GM08714 (cell line): ENCODE data around the gene SLC5A2.
"Not testable (repeated sequence)": the region's sequence is repeated elsewhere in the genome, so short reads cannot be mapped to it uniquely, and the experiment has no call there.

ENCODE experiments used
- H3K4me3 ChIP-seq: fragments of 200-500 bp; sonication (Bioruptor generic); 2 replicates; pipeline ENCODE4 v1.5.1; 2014; ENCODE audit warnings: mild to moderate bottlenecking, low read length, inconsistent platforms
- ZNF274 ChIP-seq: IDR thresholded peaks from 2 replicates; pipeline ENCODE4 v1.6.1; 2012; ENCODE audit warnings: mild to moderate bottlenecking, low read depth, low read length

The SLC5A2 gene

DNA sequence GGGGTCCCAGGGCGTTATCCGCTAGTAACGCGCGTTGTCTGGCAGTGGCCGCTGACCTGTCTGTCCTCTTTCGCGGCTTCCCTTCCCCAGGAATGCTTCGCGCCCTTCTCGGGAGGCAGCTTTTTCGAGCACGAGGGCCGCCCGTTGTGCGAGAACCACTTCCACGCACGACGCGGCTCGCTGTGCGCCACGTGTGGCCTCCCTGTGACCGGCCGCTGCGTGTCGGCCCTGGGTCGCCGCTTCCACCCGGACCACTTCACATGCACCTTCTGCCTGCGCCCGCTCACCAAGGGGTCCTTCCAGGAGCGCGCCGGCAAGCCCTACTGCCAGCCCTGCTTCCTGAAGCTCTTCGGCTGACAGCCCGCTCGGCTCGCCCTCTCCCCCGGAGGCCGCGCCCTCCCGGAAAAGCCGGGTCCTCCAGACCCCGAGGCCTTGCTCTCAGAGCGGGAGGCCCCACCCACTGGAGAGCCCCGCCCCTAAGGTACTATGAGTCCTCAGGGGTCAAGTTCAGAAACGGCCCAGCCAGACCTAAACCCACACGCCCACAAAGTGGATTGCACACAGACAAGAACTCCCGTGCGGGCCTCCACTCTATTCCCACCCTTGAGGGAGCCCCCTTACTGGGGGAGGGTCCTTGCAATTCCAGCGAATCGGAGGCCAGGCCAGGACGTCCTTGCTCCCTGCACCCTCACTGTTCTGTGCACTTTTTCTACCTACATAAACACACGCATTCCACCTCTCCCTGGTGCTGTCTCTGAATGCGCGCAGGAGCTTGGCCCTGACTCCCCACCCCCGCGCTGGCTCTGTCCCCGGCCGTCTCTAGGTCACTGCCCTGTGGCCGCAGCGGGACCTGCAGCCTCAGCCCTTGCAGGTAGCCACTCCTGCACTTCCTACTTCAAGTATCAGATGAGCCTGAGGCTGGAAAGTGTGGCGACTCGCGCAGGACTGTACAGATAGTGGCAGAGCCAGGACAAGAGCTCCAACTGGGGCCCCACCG is 5.4 kb upstream of the SLC5A2 start:
- TF ChIP-seq ZNF274 = no peak
- peak overlapping the region; percentile 59; the same call in 1 of the 2 replicates for H3K4me3 ChIP-seq

DNA sequence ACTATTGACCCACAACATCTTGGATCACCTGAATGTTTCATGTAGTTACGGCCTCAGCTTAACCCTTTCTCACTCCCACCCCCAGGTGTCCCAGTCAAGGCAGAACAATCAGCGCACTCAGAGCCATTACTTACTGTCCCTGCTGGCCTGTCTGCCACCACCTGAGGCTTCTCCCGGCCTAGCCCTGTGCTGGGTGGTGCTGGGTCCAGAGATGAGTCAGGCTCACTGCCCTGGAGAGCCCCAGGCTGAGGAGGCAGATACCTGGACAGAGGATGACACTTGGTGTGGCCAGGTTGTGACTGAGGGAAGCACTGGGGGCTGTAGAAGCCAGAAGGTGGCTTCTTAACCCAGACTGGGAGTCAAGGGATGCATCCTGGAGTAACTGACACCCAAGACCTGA is 4.0 kb upstream of the SLC5A2 start:
- TF ChIP-seq ZNF274 = no peak
- no peak overlapping the region for H3K4me3 ChIP-seq

- H3K4me3 ChIP-seq = no peak overlapping the region
- no peak for TF ChIP-seq ZNF274
These were observed 3.2 kb upstream of the SLC5A2 start for GRCh38 chr16:31479751-31480150.

- no peak overlapping the region for H3K4me3 ChIP-seq
- TF ChIP-seq ZNF274 = no peak
These were observed 1.9 kb upstream of the SLC5A2 start for GRCh38 chr16:31480851-31481536.

DNA sequence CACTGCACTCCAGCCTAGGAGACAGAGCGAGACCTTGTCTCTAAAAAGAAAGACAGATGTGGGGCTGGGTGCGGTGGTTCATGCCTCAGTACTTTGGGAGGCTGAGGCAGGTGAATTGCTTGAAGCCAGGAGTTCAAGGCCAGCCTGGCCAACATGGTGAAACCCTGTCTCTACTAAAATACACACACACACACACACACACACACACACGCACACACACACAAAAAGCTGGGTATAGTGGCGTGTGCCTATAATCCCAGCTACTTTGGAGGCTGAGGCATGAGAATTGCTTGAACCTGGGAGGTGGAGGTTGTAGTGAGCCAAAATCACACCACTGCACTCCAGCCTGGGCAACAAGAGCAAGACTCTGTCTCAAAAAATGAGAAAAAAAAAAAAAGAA is 1.1 kb downstream of the SLC5A2 start:
- not testable (repeated sequence) for H3K4me3 ChIP-seq

GRCh38 chr16:31484491-31485171 is 1.7 kb downstream of the SLC5A2 start:
- no peak overlapping the region for H3K4me3 ChIP-seq
- no peak for TF ChIP-seq ZNF274

DNA sequence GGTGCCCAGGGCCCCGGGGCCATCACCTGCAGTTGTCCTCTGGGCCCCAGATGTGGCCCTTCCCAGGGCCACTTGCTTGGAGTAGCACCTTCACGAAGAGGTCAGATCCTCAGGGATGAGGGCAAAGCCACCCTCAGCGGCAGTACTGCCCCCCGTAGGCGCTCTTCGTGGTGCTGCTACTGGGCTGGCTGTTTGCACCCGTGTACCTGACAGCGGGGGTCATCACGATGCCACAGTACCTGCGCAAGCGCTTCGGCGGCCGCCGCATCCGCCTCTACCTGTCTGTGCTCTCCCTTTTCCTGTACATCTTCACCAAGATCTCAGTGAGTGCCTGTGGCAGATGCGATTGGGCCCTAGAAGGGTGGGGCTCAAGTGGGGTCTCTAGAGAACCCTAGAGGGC is 2.6 kb downstream of the SLC5A2 start:
- no peak overlapping the region for H3K4me3 ChIP-seq
- TF ChIP-seq ZNF274 = no peak

GRCh38 chr16:31486045-31486444 is 3.1 kb downstream of the SLC5A2 start:
- H3K4me3 ChIP-seq = no peak overlapping the region
- no peak for TF ChIP-seq ZNF274

DNA sequence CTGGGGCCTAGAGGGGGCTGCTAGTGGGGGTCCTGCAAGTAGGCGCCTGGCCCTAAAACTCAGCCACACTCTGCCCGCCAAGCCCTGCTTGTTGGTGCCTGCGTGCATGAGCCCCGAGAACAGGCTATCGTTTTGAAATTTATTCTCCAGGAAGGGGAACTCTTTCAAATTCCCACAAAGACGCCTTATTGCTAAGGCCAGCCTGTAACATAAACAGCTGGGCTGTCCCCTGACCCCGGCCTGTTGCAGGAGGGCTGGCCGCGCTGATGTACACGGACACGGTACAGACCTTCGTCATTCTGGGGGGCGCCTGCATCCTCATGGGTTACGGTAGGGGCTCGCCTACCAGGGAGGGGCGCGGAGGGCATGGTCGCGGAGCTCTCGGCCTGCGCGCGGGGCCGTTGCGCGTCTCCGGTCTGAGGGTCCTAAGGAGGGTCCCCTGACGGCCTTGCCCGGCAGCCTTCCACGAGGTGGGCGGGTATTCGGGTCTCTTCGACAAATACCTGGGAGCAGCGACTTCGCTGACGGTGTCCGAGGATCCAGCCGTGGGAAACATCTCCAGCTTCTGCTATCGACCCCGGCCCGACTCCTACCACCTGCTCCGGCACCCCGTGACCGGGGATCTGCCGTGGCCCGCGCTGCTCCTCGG is 4.3 kb downstream of the SLC5A2 start:
- no peak for TF ChIP-seq ZNF274
- peak overlapping the region; percentile 37; the same call in 1 of the 2 replicates for H3K4me3 ChIP-seq

- H3K4me3 ChIP-seq = peak overlapping the region; percentile 37; the same call in 1 of the 2 replicates
These were observed 5.0 kb downstream of the SLC5A2 start for GRCh38 chr16:31487720-31488467.

GRCh38 chr16:31488468-31489297 is 5.8 kb downstream of the SLC5A2 start:
- no peak overlapping the region for H3K4me3 ChIP-seq
- no peak for TF ChIP-seq ZNF274

More at GRCh38 chr16:31487720-31488467, 5.0 kb downstream of the SLC5A2 start:
- no peak for TF ChIP-seq ZNF274

GRCh38 chr16:31489298-31489564 is 6.3 kb downstream of the SLC5A2 start:
- TF ChIP-seq ZNF274 = no peak
- no peak overlapping the region for H3K4me3 ChIP-seq
